HCT116 (cell line): ENCODE results near the gene PCDH18.
"Not testable (repeated sequence)": the region's sequence is repeated elsewhere in the genome, so short reads cannot be mapped to it uniquely, and the experiment has no call there.

ENCODE experiments used
- ELF1 ChIP-seq: IDR thresholded peaks from 2 replicates; pipeline ENCODE4 v1.6.1; 2012; ENCODE audit warnings: low read depth, borderline replicate concordance
- EZH2phosphoT487 ChIP-seq: fragments of 200-600 bp; IDR thresholded peaks from 2 replicates; pipeline ENCODE4 v1.6.1; 2018; ENCODE audit warnings: antibody characterized with exemption, borderline replicate concordance
- JUND ChIP-seq: IDR thresholded peaks from 2 replicates; pipeline ENCODE4 v1.6.1; 2012
- POLR2A ChIP-seq: IDR thresholded peaks from 2 replicates; pipeline ENCODE4 v1.7.0; 2011; ENCODE audit warnings: borderline replicate concordance; ENCODE audit not compliant: insufficient read depth, insufficient read length; ENCODE audit errors: extremely low read depth
- POLR2AphosphoS5 ChIP-seq: IDR thresholded peaks from 2 replicates; pipeline ENCODE4 v1.6.1; 2011; ENCODE audit warnings: mild to moderate bottlenecking, low read depth, low read length, moderate library complexity
- RAD21 ChIP-seq: IDR thresholded peaks from 2 replicates; pipeline ENCODE4 v1.6.1; 2012; ENCODE audit warnings: low read depth, mild to moderate bottlenecking
- YY1 ChIP-seq: IDR thresholded peaks from 2 replicates; pipeline ENCODE4 v1.6.1; 2011; ENCODE audit warnings: low read length, low read depth, moderate library complexity, mild to moderate bottlenecking; ENCODE audit not compliant: insufficient replicate concordance; ENCODE audit errors: extremely low read depth
- TF ChIP-seq, protein P1 (sequence below), 3 experiments: fragments of 200-600 bp in 1 of 3; sonication (generic) in 1 of 3; IDR thresholded peaks in 2 of 3; conservative IDR thresholded peaks in 1 of 3; 2 replicates each; pipeline ENCODE4 v1.5.1; 2012 to 2017; ENCODE audit warnings: low read depth in 2 of 3, low read length in 2 of 3, antibody characterized with exemption in 1 of 3, borderline replicate concordance in 1 of 3, control low read depth in 1 of 3, mild to moderate bottlenecking in 1 of 3, mixed read lengths in 1 of 3, mixed run types in 1 of 3, moderate library complexity in 1 of 3; ENCODE audit not compliant: insufficient read depth in 1 of 3
- TF ChIP-seq, protein P2 (sequence below): IDR thresholded peaks from 2 replicates; pipeline ENCODE4 v1.6.1; 2012
- TF ChIP-seq, protein P3 (sequence below): IDR thresholded peaks from 2 replicates; pipeline ENCODE4 v1.6.1; 2012

DNA sequence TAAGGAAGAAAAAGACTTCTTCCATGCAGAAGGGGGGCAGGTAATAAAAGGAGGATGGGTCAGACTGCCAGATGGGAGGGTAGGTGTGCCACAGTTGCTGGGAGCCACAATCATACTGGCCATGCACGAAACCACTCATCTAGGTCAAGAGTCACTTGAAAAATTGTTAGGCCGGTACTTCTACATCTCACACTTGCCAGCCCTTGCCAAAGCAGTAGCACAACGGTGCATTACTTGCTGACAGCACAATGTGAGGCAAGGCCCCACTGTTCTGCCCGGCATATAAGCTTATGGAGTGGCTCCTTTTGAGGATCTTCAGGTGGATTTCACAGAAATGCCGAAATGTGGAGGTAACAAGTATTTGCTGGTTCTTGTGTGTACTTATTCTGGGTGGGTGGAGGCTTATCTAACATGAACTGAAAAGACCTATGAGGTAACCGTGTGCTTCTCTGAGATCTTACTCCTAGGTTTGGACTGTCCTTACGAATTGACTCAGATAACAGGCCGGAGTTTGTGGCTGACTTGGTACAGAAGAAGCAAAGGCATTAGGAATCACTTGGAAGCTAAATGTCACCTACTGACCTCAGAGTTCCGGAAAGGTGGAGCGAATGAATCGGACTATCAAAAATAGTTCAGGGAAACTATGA, 48.9 kb downstream of the PCDH18 start:
- TF ChIP-seq, protein P1, sequence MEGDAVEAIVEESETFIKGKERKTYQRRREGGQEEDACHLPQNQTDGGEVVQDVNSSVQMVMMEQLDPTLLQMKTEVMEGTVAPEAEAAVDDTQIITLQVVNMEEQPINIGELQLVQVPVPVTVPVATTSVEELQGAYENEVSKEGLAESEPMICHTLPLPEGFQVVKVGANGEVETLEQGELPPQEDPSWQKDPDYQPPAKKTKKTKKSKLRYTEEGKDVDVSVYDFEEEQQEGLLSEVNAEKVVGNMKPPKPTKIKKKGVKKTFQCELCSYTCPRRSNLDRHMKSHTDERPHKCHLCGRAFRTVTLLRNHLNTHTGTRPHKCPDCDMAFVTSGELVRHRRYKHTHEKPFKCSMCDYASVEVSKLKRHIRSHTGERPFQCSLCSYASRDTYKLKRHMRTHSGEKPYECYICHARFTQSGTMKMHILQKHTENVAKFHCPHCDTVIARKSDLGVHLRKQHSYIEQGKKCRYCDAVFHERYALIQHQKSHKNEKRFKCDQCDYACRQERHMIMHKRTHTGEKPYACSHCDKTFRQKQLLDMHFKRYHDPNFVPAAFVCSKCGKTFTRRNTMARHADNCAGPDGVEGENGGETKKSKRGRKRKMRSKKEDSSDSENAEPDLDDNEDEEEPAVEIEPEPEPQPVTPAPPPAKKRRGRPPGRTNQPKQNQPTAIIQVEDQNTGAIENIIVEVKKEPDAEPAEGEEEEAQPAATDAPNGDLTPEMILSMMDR (IDR thresholded peaks at IDR 0.05 in 2 of 3, conservative IDR thresholded peaks at IDR 0.05 in 1 of 3; ENCODE audit: borderline replicate concordance in 1 of 3, insufficient read depth in 1 of 3, low read depth in 2 of 3, low read length in 2 of 3) = not testable (repeated sequence)
- not testable (repeated sequence) for TF ChIP-seq POLR2AphosphoS5, YY1, EZH2phosphoT487, RAD21, POLR2A, JUND, ELF1
- TF ChIP-seq, protein P2, sequence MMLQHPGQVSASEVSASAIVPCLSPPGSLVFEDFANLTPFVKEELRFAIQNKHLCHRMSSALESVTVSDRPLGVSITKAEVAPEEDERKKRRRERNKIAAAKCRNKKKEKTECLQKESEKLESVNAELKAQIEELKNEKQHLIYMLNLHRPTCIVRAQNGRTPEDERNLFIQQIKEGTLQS = not testable (repeated sequence)
- TF ChIP-seq, protein P3, sequence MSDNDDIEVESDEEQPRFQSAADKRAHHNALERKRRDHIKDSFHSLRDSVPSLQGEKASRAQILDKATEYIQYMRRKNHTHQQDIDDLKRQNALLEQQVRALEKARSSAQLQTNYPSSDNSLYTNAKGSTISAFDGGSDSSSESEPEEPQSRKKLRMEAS = not testable (repeated sequence)
